ENCODE results near the gene TELO2.

TELO2 gene

DNA sequence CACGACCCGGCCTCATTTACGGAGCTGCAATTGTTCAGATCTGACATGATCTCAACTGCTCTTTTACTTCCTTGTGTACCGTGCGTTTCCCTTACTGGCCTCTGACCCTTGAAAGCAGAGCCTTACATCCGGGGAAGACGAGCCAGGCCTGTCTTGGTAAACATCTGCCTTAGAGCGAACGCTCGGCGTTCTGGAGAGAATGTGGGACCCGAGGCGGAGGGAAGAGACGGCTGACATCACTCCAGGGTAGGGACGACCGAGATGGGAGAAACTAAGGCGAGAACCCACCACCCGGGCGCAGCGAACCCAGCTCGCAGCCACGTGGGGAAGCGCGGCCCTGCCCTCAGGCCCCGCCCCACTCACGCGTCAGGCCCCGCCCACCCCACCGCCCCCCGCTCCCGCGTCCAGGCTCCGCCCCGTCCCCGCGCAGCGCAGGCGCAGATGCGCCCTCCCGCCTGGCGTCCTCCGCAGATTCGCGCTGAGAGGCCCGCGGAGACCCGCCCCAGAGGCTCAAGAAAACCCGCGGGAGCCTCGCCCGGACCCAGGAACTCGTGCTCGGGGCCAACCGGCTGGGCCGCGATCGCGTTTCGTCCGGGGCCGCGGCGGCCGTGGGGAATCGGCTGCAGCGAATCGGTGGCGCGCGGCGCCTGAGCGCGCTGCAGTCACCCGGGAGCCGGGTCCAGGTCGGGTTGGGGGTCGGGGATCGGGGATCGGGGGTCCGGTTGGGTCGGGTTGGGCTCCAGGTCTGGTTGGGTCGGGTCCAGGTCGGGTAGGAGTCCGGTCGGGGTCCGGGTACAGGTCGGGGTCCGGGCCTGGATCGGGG, at the start of gene TELO2:
Gene TELO2, plus strand, starts transcription at position 438 of the 823 bp plus-strand sequence. CDS start 922 bp downstream, outside the sequence.
- peak within 1 kb of the TSS; percentile 86 for H3K4me3 Mint-ChIP-seq

GRCh38 chr16:1443403-1443973, 49.7 kb upstream of the TELO2 start:
- Mint-ChIP-seq H3K27me3 (no peaks in the 10 kb centered on the region), H3K27ac (no peak overlapping the region)
- DNase-seq, result no peak

More for the DNA sequence above, at the start of gene TELO2:
- peaks cover 9% of the 10 kb centered on the region for H3K36me3 Mint-ChIP-seq (ENCODE audit: low read depth)
- H3K9me3 Mint-ChIP-seq, result no peaks in the 10 kb centered on the region
- no peaks in the 10 kb centered on the region for H3K27me3 Mint-ChIP-seq
- peaks cover 10% of the 10 kb centered on the region for H3K4me1 Mint-ChIP-seq
- ATAC-seq (peak; percentile 71), DNase-seq (peak; percentile 90)
- H3K27ac Mint-ChIP-seq, result peak within 1 kb of the TSS; percentile 98

GRCh38 chr16:1443980-1444729, 49.0 kb upstream of the TELO2 start, which contains the start of gene CCDC154:
Gene CCDC154, minus strand, starts transcription at chr16:1444556. Its CDS starts 234 bp downstream, at chr16:1444322.
- Mint-ChIP-seq H3K4me1 (no peaks in the 10 kb centered on the region), H3K4me3 (no peak within 1 kb of the TSS), H3K9me3 (no peaks in the 10 kb centered on the region), H3K27me3 (no peaks in the 10 kb centered on the region), H3K27ac (no peak within 1 kb of the TSS), H3K36me3 (ENCODE audit: low read depth) (peaks cover 2% of the 10 kb centered on the region)
- ATAC-seq (no peak), DNase-seq (no peak)

More at GRCh38 chr16:1443403-1443973, 49.7 kb upstream of the TELO2 start:
- H3K4me1 Mint-ChIP-seq, result no peaks in the 10 kb centered on the region
- H3K4me3 Mint-ChIP-seq, result no peak overlapping the region
- H3K36me3 Mint-ChIP-seq (ENCODE audit: low read depth), result peaks cover 2% of the 10 kb centered on the region
- no peaks in the 10 kb centered on the region for H3K9me3 Mint-ChIP-seq
- peak; percentile 6 for ATAC-seq

DNA sequence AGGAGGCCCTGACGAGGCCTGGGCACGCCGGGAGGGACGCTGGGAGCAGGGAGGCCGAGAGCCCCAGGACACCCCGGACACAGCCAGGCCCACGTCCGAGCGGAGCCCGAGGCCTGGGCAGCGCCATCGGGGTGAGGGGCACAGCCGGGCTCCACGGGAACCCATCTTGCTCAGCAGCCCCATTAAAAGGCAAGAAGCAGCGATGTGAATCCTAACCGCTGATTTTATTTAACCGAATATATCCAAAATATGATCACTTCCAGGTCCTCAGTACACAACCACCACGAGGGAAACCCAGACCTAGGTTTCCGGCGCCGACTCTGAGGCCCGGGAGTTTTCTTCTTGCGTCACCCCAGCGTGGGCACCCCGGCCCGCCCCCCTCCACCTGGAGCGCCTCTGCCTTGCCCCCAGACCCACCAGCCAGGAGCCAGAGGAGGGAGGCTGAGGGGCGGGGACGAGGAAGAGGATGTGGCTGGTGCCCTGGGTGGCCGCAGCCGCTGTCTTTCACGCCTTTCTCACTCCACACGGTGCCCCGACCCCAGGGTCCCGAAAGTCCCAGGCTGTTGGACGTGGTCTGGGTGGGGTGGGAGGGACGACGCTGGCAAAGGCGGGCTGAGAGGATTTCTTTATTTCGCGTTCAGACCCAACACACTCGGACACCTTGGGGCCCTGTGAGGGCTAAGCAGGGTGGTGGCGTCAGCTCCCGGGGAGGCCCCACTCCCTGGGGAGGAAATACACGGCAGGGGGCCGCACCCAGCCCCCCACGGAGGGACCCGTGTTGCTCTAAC, 48.2 kb upstream of the TELO2 start:
- Mint-ChIP-seq H3K27me3 (no peaks in the 10 kb centered on the region), H3K36me3 (ENCODE audit: low read depth) (peaks cover 2% of the 10 kb centered on the region), H3K9me3 (no peaks in the 10 kb centered on the region), H3K4me1 (no peaks in the 10 kb centered on the region), H3K4me3 (no peak overlapping the region), H3K27ac (no peak overlapping the region)
- ATAC-seq, result no peak
- DNase-seq, result no peak

DNA sequence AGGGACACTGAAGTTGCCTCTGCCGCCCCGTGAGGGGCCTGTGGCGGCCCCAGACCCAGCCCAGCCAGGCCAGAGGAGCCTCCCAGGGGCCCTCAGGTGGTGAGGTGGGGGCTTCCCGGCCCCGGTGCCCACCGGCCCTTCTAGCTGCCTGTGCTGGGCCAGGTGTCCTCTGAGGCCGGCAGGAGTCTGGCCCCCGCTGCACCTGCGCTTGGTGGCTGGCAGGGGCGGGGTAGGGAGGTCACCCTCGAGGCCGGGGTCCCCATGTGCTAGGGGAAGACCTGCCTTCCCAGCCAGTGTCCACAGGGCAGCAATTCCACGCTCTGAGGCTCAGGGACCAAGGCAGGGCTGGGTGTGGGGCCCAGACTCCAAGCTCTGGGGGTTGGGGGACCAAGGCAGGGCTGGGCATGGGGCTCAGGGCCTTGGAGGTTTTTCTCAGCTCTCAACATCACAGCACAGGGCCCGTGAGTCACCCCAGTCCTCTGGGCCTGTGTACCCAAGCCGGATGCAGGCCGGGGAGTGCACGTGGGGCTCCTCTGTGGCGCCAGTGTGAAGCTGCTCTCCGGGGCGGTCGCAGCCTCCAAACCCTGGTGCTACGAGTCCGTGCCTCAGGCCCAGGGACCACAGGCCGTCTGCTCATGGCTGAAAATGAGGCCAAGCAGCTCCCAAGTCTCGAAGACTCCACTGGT, 47.5 kb upstream of the TELO2 start:
- no peaks in the 10 kb centered on the region for H3K4me1 Mint-ChIP-seq
- no peak overlapping the region for H3K4me3 Mint-ChIP-seq
- DNase-seq, result no peak
- H3K27ac Mint-ChIP-seq, result no peak overlapping the region
- ATAC-seq, result no peak
- H3K9me3 Mint-ChIP-seq, result no peaks in the 10 kb centered on the region
- no peaks in the 10 kb centered on the region for H3K27me3 Mint-ChIP-seq
- H3K36me3 Mint-ChIP-seq (ENCODE audit: low read depth), result peaks cover 2% of the 10 kb centered on the region

GRCh38 chr16:1446296-1447080, 46.7 kb upstream of the TELO2 start:
- Mint-ChIP-seq H3K4me3 (no peak overlapping the region), H3K27me3 (no peaks in the 10 kb centered on the region), H3K27ac (no peak overlapping the region), H3K4me1 (no peaks in the 10 kb centered on the region), H3K9me3 (no peaks in the 10 kb centered on the region), H3K36me3 (ENCODE audit: low read depth) (peaks cover 2% of the 10 kb centered on the region)
- DNase-seq (no peak), ATAC-seq (no peak)

DNA sequence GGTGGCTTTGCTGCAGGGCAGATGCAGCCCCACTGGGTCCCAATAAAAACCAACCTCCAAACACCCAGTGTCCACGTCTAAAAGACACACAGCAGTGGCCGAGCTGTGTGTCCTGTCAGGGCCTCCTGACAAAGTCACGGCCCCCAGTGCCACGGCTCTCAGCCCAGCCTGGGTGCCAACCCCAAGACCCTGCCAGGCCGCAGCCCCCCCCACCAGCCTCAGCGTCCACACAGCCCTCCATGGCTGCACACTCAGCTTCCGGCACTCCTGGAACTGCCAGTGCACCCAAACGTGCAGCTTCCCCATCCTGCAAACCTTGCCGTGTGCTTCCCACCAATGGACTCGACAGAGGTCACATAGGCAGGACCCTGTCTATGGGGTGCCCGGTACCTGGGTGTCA, 45.2 kb upstream of the TELO2 start:
- no peak overlapping the region for H3K4me3 Mint-ChIP-seq
- no peaks in the 10 kb centered on the region for H3K9me3 Mint-ChIP-seq
- no peak for DNase-seq
- peaks cover 2% of the 10 kb centered on the region for H3K36me3 Mint-ChIP-seq (ENCODE audit: low read depth)
- no peaks in the 10 kb centered on the region for H3K27me3 Mint-ChIP-seq
- no peaks in the 10 kb centered on the region for H3K4me1 Mint-ChIP-seq
- no peak for ATAC-seq
- no peak overlapping the region for H3K27ac Mint-ChIP-seq

DNA sequence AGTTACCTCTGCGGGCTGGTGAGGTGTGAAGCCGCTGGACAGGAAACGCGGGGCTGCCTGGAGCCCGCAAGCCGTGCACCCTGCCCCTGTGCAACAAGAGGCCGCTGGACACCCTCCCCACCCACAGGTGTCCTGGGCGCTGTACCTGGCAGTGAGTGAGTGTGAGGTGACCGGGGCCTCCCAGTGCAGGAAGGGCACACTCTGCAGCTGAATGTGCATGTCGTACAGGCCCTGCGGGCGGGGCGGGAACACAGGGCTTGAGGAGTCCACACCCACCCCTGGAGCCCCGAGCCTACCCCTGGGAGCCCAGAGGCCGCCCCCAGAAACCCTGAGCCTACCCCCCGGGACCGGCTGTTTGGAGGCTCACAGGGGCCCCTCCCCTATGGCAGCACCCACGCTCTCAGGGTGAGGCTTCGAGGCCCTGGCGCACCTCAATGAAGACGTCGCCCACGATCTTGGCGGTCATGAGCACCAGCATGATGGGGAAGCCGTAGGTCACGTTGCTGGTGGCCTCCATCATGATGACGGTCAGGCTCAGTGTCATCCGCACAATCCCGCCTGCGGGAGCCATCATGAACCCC, 44.5 kb upstream of the TELO2 start:
- H3K4me1 Mint-ChIP-seq, result no peaks in the 10 kb centered on the region
- H3K9me3 Mint-ChIP-seq, result no peaks in the 10 kb centered on the region
- no peak overlapping the region for H3K4me3 Mint-ChIP-seq
- H3K36me3 Mint-ChIP-seq (ENCODE audit: low read depth), result peaks cover 2% of the 10 kb centered on the region
- DNase-seq, result no peak
- no peak for ATAC-seq
- no peaks in the 10 kb centered on the region for H3K27me3 Mint-ChIP-seq
- no peak overlapping the region for H3K27ac Mint-ChIP-seq

DNA sequence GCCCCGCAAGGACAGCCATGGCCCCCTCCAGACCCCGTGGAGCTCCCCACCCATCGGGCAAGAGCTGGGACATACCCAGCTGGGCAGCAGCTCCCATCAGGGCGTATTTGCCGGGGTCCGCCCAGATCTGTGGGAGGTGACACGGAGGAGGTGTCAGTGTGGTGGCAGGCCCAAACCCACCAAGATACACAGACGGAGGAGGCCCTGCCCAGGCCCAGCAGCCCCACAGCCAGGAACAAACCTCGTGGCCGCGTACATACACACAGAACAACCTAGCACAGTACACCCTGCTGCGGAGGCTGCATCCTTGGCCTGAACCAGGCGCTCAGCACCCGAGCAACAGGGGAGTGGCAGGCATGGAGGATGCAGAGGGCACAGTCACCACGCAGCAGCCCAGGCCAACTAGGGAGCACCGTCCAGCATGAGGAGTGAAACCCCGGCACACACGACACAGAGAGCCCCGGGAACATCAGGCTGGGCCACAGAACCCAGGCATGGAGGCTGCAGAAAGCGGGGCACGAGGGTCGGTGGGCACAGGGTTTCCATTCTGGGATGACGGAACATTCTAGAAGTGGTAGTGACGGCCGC, 43.9 kb upstream of the TELO2 start:
- Mint-ChIP-seq H3K9me3 (no peaks in the 10 kb centered on the region), H3K36me3 (ENCODE audit: low read depth) (peaks cover 2% of the 10 kb centered on the region), H3K4me3 (no peak overlapping the region), H3K27ac (no peak overlapping the region), H3K27me3 (no peaks in the 10 kb centered on the region), H3K4me1 (no peaks in the 10 kb centered on the region)
- DNase-seq (no peak), ATAC-seq (no peak)

- Mint-ChIP-seq H3K27ac (no peak overlapping the region), H3K4me3 (no peak overlapping the region), H3K4me1 (no peaks in the 10 kb centered on the region), H3K27me3 (no peaks in the 10 kb centered on the region), H3K36me3 (ENCODE audit: low read depth) (peaks cover 2% of the 10 kb centered on the region), H3K9me3 (no peaks in the 10 kb centered on the region)
- DNase-seq (no peak), ATAC-seq (no peak)
These were observed 42.9 kb upstream of the TELO2 start for GRCh38 chr16:1450218-1450617.

DNA sequence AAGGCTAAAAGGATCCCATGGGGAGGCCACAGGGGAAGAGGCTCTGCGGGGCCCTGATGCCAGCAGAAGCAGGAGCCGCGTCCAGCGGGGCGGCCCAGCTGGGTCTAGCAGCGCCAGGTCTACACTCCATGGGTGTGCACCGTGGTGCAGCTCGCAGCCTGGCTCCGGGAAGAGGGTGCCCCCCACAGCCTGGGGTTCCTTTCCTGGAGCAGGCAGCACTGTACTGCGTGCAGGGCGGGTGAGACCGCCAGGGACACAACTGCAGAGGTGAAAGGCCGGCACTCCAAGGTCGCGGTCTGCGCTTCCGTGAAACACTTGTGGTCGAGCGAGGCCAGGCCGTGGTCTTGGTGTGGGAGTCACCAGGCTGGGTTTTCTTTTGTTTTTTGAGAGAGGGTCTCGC, 42.3 kb upstream of the TELO2 start:
- H3K9me3 Mint-ChIP-seq, result no peaks in the 10 kb centered on the region
- DNase-seq (no peak), ATAC-seq (no peak)
- H3K4me1 Mint-ChIP-seq, result no peaks in the 10 kb centered on the region
- H3K27ac Mint-ChIP-seq, result no peak overlapping the region
- H3K27me3 Mint-ChIP-seq, result no peaks in the 10 kb centered on the region
- H3K36me3 Mint-ChIP-seq (ENCODE audit: low read depth), result peaks cover 2% of the 10 kb centered on the region
- no peak overlapping the region for H3K4me3 Mint-ChIP-seq

DNA sequence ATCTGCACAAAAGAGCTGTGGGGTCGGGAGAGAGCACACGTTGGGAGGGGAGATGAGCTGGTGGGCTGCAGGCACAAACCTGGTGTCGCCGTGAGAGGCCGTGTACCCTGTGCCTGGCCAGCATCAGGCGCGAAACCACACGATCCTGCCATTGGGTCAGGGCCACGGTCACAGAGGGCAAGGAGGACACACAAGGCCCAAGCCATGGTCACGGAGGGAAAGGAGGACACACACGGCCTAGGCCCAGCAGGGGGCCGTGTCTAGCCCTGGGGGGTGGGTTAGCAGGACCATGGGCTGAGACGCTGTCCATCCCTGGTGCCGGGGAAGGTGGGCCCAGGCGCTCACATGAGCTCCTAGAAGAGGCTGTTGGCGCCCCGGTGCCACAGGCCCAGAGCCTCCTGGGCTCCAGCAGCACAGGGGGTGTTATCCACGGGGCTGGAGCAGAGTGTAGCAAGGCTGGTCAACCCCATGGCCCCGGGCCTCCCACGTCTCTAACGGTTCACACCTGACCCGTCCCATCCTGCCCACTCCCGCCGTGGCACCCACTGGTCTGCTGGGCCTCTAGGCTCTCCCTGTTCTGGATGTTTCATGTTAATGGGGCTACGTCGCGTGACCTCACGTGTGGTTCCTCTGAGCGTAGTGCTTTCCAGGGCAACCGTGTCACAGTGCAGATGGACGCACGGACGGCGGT, 41.3 kb upstream of the TELO2 start:
- Mint-ChIP-seq H3K4me1 (no peaks in the 10 kb centered on the region), H3K27ac (no peak overlapping the region), H3K27me3 (no peaks in the 10 kb centered on the region), H3K4me3 (no peak overlapping the region), H3K9me3 (no peaks in the 10 kb centered on the region), H3K36me3 (ENCODE audit: low read depth) (no peaks in the 10 kb centered on the region)
- ATAC-seq (no peak), DNase-seq (no peak)
